Transverse colon (tissue), 3 donors: Measurements from ENCODE around the gene ENDOG.
"Not testable (repeated sequence)": the region's sequence is repeated elsewhere in the genome, so short reads cannot be mapped to it uniquely, and the experiment has no call there.

ENCODE experiments used
- POLR2A ChIP-seq: fragments of 450-650 bp; IDR thresholded peaks from one replicate; pipeline ENCODE4 v1.6.1; 2016; ENCODE audit warnings: antibody characterized with exemption, mild to moderate bottlenecking, moderate library complexity
- TF ChIP-seq, protein P1 (sequence below), 5 experiments: fragments of 200-600 bp in 3 of 5; fragments of 450-650 bp in 2 of 5; sonication (generic) in 3 of 5; IDR thresholded peaks; 1 replicate in 2 of 5; 2 replicates in 3 of 5; pipeline ENCODE4 v1.5.1; 2016 to 2017; ENCODE audit warnings: antibody characterized with exemption in 5 of 5, inconsistent platforms in 3 of 5, mild to moderate bottlenecking in 2 of 5, moderate library complexity in 1 of 5

DNA sequence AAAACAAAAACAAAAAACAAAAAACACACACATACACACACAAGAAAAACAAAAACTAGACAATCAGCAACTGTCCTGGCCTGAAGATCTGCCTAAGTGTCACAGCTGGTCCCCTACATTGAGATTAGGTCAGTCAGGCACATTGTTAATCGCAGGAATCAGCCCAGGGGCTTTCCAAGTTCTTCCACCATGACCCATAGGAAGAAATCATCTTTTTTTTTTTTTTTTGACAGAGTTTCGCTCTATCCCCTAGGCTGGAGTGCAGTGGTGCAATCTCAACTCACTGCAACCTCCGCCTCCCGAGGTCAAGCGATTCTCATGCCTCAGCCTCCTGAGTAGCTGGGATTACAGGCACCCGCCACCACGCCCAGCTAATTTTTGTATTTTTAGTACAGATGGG, 24.9 kb downstream of the ENDOG start:
- TF ChIP-seq, protein P1, sequence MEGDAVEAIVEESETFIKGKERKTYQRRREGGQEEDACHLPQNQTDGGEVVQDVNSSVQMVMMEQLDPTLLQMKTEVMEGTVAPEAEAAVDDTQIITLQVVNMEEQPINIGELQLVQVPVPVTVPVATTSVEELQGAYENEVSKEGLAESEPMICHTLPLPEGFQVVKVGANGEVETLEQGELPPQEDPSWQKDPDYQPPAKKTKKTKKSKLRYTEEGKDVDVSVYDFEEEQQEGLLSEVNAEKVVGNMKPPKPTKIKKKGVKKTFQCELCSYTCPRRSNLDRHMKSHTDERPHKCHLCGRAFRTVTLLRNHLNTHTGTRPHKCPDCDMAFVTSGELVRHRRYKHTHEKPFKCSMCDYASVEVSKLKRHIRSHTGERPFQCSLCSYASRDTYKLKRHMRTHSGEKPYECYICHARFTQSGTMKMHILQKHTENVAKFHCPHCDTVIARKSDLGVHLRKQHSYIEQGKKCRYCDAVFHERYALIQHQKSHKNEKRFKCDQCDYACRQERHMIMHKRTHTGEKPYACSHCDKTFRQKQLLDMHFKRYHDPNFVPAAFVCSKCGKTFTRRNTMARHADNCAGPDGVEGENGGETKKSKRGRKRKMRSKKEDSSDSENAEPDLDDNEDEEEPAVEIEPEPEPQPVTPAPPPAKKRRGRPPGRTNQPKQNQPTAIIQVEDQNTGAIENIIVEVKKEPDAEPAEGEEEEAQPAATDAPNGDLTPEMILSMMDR (IDR thresholded peaks at IDR 0.05) = not testable (repeated sequence)
- TF ChIP-seq POLR2A = not testable (repeated sequence)
